GM12878 (cell line): ENCODE measurements around the gene MTFR1L. TPM values are rescaled to one million over a fixed set of nuclear protein-coding genes. Genes with fewer than 3 reads are reported as not detected.

Experiments
- ATAC-seq: fragments of 200-7000 bp; cut with Tn5 transposase; 3 replicates; pipeline ENCODE4 v1.9.1; 2020; ENCODE audit warnings: mild to moderate bottlenecking, moderate library complexity
- BruUV-seq: library from RNA; stranded (reverse); fragments of 400-500 nt; replicated peaks from 2 replicates; lab custom pipeline; 2021; lab: Mats Ljungman, UMichigan
- CTCF ChIA-PET: fragments of 300-600 bp; sonication (Branson Sonifier 250); formaldehyde crosslinking; extraction: SDS; loops from one replicate; lab custom pipeline; 2021; ENCODE audit warnings: inconsistent platforms; lab: Yijun Ruan, JAX
- POLR2A ChIA-PET: fragments of 350-600 bp; formaldehyde crosslinking; extraction: SDS; loops from one replicate; lab custom pipeline; 2021; ENCODE audit warnings: inconsistent platforms; lab: Charles Lee
- RAD21 ChIA-PET: fragments of 300-600 bp; sonication (Branson Sonifier 250); formaldehyde crosslinking; loops from one replicate; lab custom pipeline; 2023; ENCODE audit warnings: antibody characterized with exemption; ENCODE audit not compliant: unreplicated experiment; lab: Charles Lee
- SMC1A ChIA-PET: fragments of 300-600 bp; sonication (Branson Sonifier 250); formaldehyde crosslinking; loops from one replicate; lab custom pipeline; 2023; ENCODE audit not compliant: unreplicated experiment, uncharacterized antibody; lab: Charles Lee
- DNase-seq: peaks from one replicate; pipeline ENCODE4 v3.0.0-alpha.2; 2011; ENCODE audit warnings: low read depth, low spot score
- FAIRE-seq: peaks from 3 replicates; lab custom pipeline; 2011; peaks lifted over from hg19 to GRCh38; lab: Jason Lieb, UNC
- H2AFZ ChIP-seq: 2 replicates; pipeline ENCODE4 v1.6.0; 2011; ENCODE audit warnings: low read depth, low read length, control low read depth; ENCODE audit not compliant: control insufficient read depth
- H3K27ac ChIP-seq: 2 replicates; pipeline ENCODE4 v1.5.1; 2011; ENCODE audit warnings: control low read depth; ENCODE audit not compliant: control insufficient read depth, insufficient read depth
- H3K27me3 ChIP-seq, 2 experiments: replicated peaks in 1 of 2; 2 replicates each; pipeline versions ENCODE4 v1.6.0 to v1.6.1; 2011; ENCODE audit warnings: low read length in 1 of 2; ENCODE audit not compliant: control insufficient read depth in 2 of 2, insufficient read depth in 2 of 2
- H3K36me3 ChIP-seq, 2 experiments: 2 replicates each; pipeline ENCODE4 v1.5.1; 2011; ENCODE audit warnings: low read length in 1 of 2; ENCODE audit not compliant: control insufficient read depth in 2 of 2, insufficient read depth in 2 of 2
- H3K4me1 ChIP-seq: 2 replicates; pipeline ENCODE4 v1.6.1; 2011; ENCODE audit warnings: mild to moderate bottlenecking, low read length, moderate library complexity, mixed read lengths; ENCODE audit not compliant: control insufficient read depth, insufficient read depth
- H3K4me2 ChIP-seq: 2 replicates; pipeline ENCODE4 v1.6.0; 2011; ENCODE audit warnings: control low read depth; ENCODE audit not compliant: control insufficient read depth, insufficient read depth
- H3K4me3 ChIP-seq: fragments of 200-600 bp; sonication (generic); 2 replicates; pipeline ENCODE4 v1.5.1; 2016
- H3K79me2 ChIP-seq: 2 replicates; pipeline ENCODE4 v1.6.0; 2011; ENCODE audit warnings: low read length; ENCODE audit not compliant: control insufficient read depth, insufficient read depth
- H3K9ac ChIP-seq: 2 replicates; pipeline ENCODE4 v1.8.0; 2011; ENCODE audit warnings: low read length, control low read depth, mixed read lengths; ENCODE audit not compliant: control insufficient read depth, insufficient read depth
- H3K9me3 ChIP-seq: replicated peaks from 3 replicates; pipeline ENCODE4 v1.5.1; 2011; ENCODE audit warnings: mild to moderate bottlenecking, low read length; ENCODE audit not compliant: control insufficient read depth, insufficient read depth
- H4K20me1 ChIP-seq: 2 replicates; pipeline ENCODE4 v1.6.0; 2011; ENCODE audit not compliant: control insufficient read depth, insufficient read depth
- E2F4 ChIP-seq: IDR thresholded peaks from 2 replicates; pipeline ENCODE4 v1.6.1; 2012; ENCODE audit warnings: low read depth, low read length, improper control_type of control experiment
- HDAC6 ChIP-seq: fragments of 200-600 bp; sonication (generic); IDR thresholded peaks from one replicate; pipeline ENCODE4 v1.8.0; 2017; ENCODE audit warnings: antibody characterized with exemption; ENCODE audit not compliant: unreplicated experiment
- IKZF2 ChIP-seq, 2 experiments: fragments of 450-650 bp; IDR thresholded peaks; 2 replicates each; pipeline ENCODE4 v1.6.1; 2017; ENCODE audit warnings: mild to moderate bottlenecking in 2 of 2, moderate library complexity in 2 of 2
- NFXL1 ChIP-seq: fragments of 450-650 bp; IDR thresholded peaks from 2 replicates; pipeline ENCODE4 v1.6.1; 2017; ENCODE audit warnings: antibody characterized with exemption, mild to moderate bottlenecking, borderline replicate concordance
- SIX5 ChIP-seq: IDR thresholded peaks from 2 replicates; pipeline ENCODE4 v1.6.1; 2011; ENCODE audit warnings: mild to moderate bottlenecking, low read depth, low read length, moderate library complexity; ENCODE audit not compliant: severe bottlenecking
- SREBF2 ChIP-seq: IDR thresholded peaks from 2 replicates; pipeline ENCODE4 v1.6.1; 2012; ENCODE audit warnings: mild to moderate bottlenecking, low read length
- WGBS: methylation state at CpG from one replicate; pipeline ENCODE4 v1.1.6; 2016; ENCODE audit warnings: low lambda C conversion rate; ENCODE audit not compliant: insufficient replicate concordance, insufficient coverage; ENCODE audit errors: missing lambda C conversion rate; 5-methylcytosine and 5-hydroxymethylcytosine counted together
- in situ Hi-C: fragments of 300-500 bp; cut with MboI; formaldehyde crosslinking; loops from 9 replicates; pipeline ENCODE4 v1.14.3; 2018; ENCODE audit warnings: mixed read lengths
- intact Hi-C: fragments of 100-400 bp; cut with micrococcal nuclease; formaldehyde crosslinking; loops from one replicate; pipeline ENCODE4 v1.14.2; 2022; ENCODE audit not compliant: unreplicated experiment
- polyA plus RNA-seq, 11 experiments: library from polyadenylated mRNA; depleted of rRNA in 4 of 11; unstranded in 6 of 11; stranded (reverse) in 5 of 11; fragments of >200 nt; fragmentation: Nextera tagmentation in 4 of 11; fragmentation: Illumina TruSeq in 1 of 11; extraction: Ambion mirVana in 4 of 11; extraction: Trizol in 1 of 11; gene quantifications; 1 replicate in 1 of 11; 2 replicates in 10 of 11; pipeline versions ENCODE4 v1.2.1 to v1.2.3, GENCODE V29; 2011 to 2016; ENCODE audit warnings: inconsistent platforms in 2 of 11, missing spikeins in 2 of 11, low read depth in 1 of 11
- total RNA-seq, 4 experiments: library from RNA; depleted of rRNA in 3 of 4; stranded (reverse); fragments of >200 nt in 3 of 4; fragmentation: Illumina TruSeq in 1 of 4; extraction: Trizol in 1 of 4; gene quantifications; 2 replicates each; pipeline versions ENCODE4 v1.2.1 to v1.2.3, GENCODE V29; 2013 to 2021

MTFR1L gene
- total and polyA plus RNA-seq, 10 of the 15 experiments (the other 5 are each of a cell fraction or from before 2014, with no cell fraction given), result 16.9 to 44.2 (median 30.3) TPM

- no peak for TF ChIP-seq HDAC6
- no peak for TF ChIP-seq NFXL1
- no peak for TF ChIP-seq SIX5
- TF ChIP-seq SREBF2, result no peak
Measured at GRCh38 chr1:25874209-25874608, 54.5 kb downstream of the MTFR1L start (continued).

GRCh38 chr1:25874635-25875153 lies 54.9 kb downstream of the MTFR1L start:
- H3K27ac ChIP-seq, result peak overlapping the region; percentile 27
- H4K20me1 ChIP-seq, result no peaks in the 10 kb centered on the region
- CTCF ChIA-PET, result interaction anchor here (0.9 to 3.1 kb wide), 7 partner anchors 12 to 123 kb away, joined by 3 to 25 read pairs (median 6); partner anchors contain the start of gene PAFAH2
- BruUV-seq, result TSS peak; percentile 47
- peak overlapping the region; percentile 81 for H2AFZ ChIP-seq
- peak overlapping the region; percentile 76 for H3K9ac ChIP-seq
- no peaks in the 10 kb centered on the region for H3K36me3 ChIP-seq
- H3K27me3 ChIP-seq, result no peaks in the 10 kb centered on the region; a peak in 1 of 4 replicates
- 0 out of 4 replicates have a peak, but pooled peaks of 1 of the 2 experiments have one; percentile 23 for TF ChIP-seq IKZF2 (IDR thresholded peaks at IDR 0.05)
- no peak for TF ChIP-seq E2F4
- H3K4me2 ChIP-seq, result peak overlapping the region; percentile 92
- 28% methylated on average over 8 of the region's 8 CpGs for WGBS
- no peak for DNase-seq
- peak; percentile 23 for ATAC-seq
- SMC1A ChIA-PET, result interaction anchor here (0.7 to 1.7 kb wide), 12 partner anchors 10 to 419 kb away, joined by 3 to 8 read pairs (median 4); partner anchors contain the start of genes MTFR1L and PAFAH2
- H3K79me2 ChIP-seq, result peaks cover 9% of the 10 kb centered on the region
- no peak for FAIRE-seq
- intact Hi-C loops, result no loop called here
- H3K4me3 ChIP-seq, result peak overlapping the region; percentile 76
- H3K4me1 ChIP-seq, result peaks cover 34% of the 10 kb centered on the region
- in situ Hi-C loops, result no loop called here
- H3K9me3 ChIP-seq, result no peaks in the 10 kb centered on the region
- POLR2A ChIA-PET, result interaction anchor here (0.5 to 3.6 kb wide), 6 partner anchors 13 to 137 kb away, joined by 3 to 26 read pairs (median 5); partner anchors contain the start of genes AUNIP, MTFR1L and PAFAH2
- RAD21 ChIA-PET, result interaction anchor here (0.7 to 2.0 kb wide), 5 partner anchors 21 to 123 kb away, joined by 3 to 13 read pairs (median 4); partner anchors contain the start of genes MTFR1L and PAFAH2
